ENCODE measurements around the gene ENGASE.

ENGASE gene

DNA sequence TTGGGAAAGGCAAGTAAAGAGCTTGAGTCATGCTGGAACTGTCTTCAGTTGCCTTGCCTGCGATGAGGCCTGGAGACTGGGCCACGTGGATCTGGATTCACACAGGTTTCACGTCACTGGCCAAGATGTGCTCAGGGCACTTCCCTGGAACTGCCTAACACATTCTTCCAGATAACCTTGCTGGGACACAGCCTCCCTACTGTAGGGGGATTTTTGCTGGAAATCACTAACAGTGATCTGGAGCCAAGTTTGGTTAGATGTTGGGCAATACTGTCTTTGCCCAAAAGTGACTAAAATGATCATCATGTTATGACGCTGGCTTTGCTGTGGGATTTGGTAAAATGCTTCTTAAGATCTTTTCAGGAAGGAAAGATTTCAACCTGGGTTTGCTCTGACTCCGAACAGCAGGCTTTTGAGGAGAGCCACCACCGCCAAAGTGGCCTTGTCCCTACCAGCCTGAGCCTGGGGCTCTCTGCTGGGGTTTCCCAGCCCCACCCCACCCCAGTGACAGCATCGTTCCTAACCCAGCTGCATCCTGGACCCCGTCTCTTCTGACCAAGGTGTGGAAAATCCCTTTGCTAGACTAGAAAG, 36.0 kb upstream of the ENGASE start:
- DNase-seq (ENCODE audit: low spot score): no peak

DNA sequence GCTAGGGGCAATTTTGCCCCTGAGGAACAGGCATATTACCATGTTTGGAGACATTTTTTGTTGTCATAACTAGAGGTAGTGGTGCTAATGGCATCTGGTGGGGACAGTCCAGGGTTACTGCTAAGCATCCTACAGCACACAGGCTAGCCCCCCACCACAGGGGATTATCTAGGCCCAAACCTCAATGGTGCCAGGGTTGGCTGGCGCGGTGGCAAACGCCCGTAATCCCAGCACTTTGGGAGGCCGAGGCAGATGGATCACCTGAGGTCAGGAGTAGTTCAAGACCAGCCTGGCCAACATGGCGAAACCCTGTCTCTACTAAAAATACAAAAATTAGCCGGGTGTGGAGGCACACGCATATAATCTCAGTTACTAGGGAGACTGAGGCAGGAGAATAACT, 35.5 kb upstream of the ENGASE start:
- DNase-seq (ENCODE audit: low spot score): no peak

DNA sequence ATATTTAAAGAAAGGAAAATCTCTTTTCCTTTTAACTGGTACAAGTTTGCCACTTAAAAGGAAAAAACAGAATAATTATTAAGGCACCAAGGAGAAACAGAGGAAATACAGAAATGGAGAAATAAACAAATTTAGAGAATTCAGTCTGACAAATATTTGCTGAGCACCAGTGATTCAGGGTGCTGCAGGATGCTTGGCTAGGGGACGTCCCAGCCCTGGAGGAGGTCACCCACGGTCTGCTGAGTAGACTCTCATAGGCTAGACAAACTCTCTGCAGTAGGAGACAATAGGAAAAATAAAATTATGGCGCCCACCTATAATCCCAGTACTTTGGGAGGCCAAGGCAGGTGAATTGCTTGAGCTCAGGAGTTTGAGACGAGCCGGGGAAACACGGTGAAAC, 34.7 kb upstream of the ENGASE start:
- no peak for DNase-seq (ENCODE audit: low spot score)

DNA sequence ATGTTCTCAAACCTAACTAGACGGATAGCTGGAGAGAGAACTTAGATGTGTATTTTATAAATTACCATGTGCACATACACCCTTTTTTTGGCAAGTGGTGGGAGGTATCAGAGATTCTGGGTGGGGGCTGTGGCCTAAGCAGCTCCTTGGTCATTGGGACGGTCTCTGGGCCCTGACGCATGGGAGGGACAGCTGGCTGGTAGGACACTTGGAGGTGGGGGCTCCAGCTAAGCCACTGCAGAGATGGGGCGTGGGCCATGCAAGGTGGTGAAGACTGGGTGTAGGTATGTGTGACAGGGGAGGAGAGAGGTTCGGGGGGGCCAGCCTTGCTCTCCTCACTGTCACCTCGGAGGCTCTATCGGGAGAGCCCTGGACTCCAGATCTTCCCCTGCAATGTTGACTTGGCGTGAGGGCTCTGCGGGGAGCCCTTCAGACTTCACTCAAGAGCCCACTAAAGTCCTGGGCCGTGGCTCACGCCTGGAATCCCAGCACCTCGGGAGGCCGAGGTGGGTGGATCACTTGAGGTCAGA, 33.5 kb upstream of the ENGASE start:
- no peak for DNase-seq (ENCODE audit: low spot score)

DNA sequence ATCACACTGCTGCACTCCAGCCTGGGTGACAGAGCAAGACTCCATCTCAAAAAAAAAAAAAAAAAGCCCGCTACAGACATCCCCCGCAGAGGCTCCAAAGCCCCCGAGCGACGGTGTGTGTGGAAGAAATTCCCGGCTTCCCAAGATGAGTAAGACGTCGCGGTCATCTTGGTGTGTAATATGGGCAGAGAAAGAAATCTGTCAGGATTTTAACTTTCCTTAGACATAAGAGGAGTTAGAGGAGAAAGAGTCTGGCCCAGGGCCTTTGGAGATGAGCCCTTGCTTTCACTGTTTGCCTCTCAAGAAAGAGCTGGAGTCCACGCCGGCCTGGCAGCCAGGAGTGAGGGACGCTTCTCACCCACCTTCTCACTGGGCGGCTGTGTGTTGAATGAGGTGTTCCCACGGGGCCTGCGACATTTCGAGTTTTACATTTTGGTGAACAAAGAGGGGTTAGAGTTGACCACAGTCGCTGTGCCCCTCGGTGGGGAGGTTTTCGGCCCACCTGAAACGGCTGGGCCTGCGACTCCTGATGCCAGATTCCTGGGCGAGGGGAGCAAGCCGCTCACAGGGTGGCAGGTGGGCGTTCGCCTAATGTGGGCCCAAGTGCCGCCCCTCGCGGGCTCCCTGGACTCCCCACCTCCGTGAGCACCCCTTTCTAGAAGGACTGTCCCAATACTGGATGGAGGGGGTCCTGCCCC, 32.8 kb upstream of the ENGASE start:
- DNase-seq (ENCODE audit: low spot score): no peak

DNA sequence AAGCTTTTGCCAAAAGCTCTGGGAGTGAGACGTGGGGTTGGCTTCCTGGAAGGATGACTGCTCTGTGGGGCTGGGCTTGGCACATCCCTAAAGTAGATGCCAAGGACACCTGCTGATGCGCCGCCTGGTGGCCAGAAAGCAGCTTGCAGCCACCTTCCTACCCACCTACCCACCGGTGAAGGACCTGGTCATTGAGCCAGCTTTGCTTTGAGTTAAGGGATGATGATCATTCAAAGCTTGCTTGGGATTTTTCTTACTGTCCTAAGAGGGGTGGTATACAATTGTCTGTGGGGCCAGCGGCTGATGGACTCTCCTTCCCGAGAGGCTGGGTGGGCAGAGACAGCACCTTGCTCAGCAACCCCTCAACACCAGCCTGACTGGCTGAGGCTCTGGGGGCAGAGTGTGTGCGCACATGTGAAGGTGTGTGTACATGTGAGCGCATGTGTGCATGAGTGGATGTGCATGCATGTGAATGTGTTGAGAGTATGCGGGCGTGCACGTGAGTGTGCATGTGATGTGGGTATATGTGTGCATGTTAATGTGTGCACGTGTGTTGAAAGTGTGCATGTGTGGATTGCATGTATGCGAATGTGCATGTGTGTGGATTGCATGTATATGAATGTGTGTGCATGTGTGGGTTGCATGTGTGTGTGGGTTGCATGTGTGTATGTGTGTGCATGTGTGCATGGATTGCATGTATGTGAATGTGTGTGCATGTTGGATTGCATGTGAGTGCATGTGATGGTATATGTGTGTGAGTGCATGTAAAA, 32.0 kb upstream of the ENGASE start:
- DNase-seq (ENCODE audit: low spot score): peak; percentile 77

DNA sequence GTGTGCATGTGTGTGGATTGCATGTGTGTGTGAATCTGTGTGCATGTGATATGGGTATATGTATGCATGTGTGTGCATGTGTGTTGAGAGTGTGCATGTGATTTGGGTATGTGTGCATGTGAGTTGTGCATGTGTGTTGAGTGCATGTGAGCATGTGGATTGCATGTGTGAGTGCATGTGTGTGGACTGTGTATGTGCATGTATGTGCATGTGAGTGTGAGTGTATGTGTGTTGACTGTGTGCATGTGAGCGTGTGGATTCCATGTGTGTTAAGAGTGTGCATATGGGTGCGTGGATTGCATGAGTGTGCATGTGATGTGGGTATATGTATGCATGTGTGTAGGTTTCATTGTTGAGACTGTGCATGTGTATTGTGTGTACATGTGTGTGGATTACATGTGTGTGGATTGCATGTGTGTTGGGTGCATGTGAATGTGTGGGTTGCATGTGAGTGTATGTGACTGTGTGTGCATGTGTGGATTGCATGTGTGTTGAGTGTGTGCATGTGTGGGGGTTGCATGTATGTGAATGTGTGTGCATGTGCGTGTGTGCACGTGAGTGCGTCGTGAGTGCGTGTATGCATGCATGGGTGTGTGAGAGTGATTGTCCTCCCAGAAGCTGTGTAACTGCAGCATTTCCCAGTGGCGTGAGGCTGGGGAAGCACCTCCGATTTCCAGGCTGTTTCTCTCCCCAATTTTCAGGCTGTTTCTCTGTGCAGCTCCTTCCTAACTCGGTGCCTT, 31.3 kb upstream of the ENGASE start:
- DNase-seq (ENCODE audit: low spot score): no peak

DNA sequence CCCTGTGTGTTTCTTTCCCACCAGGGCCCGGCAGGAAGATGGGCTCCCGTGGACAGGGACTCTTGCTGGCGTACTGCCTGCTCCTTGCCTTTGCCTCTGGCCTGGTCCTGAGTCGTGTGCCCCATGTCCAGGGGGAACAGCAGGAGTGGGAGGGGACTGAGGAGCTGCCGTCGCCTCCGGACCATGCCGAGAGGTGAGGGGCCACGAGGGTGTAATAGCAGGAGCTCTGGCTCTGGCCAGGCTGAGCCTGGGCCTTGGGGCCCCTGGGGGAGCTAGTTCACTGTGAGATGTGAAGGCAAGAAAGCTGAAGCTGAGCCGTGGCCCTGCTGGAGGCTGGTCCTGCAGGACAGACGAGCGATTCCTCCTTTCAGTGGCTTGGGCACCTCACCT, 30.7 kb upstream of the ENGASE start:
- DNase-seq (ENCODE audit: low spot score): no peak

DNA sequence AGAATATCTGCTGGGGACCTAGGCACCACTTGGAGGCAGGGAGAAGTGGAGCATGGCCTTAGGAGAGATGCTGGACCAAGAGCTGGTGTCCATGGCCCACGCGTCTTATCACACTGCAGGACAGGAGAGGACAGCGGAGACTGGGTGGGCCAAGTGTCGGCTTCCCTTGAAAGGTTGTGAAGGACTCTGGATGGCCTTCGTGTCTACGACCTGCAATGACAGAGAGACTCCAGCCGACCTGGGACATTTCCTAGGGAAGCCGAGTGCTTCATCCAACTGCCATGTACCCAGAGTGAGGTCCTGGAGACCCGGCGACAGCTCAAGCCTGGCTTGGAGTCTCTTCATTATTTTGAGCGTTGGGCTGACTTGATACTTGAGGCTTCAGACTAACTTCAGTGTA, 30.2 kb upstream of the ENGASE start:
- DNase-seq (ENCODE audit: low spot score): no peak

DNA sequence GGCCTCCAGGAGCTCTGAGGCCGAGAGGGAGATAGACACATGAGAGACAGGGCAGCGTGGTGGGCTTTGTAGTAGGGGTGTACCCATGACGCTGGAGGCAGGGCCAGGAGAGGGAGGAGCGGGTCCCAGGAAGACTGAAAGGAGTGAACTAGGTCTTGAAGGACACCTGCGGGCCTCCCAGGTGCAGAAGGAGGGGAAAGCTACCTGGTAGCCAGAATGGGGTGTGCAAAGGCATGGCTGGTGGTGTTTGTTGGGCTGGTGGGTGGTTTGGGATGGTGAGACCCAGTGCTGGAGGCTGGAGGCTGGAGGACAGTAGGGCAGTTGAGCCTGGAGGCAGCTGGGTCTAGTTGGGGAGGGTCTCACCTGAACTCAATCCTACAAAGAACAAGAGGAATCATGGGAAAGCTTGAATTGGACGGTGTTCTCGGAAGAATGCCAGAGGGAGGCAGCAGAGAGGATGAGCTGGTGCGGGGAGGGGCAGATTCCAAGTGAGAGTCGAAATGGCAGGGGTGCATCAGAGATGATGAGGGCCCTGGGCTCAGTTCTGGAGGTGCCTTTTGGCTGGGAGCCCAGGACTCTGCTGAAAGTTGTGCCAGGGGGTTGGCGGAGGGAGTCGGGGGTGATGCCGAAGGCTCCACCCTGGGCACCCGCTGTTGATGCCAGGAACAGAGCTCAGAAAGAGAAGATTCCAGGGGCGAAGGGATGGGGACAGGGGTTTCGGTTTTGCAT, 29.5 kb upstream of the ENGASE start:
- no peak for DNase-seq (ENCODE audit: low spot score)

DNA sequence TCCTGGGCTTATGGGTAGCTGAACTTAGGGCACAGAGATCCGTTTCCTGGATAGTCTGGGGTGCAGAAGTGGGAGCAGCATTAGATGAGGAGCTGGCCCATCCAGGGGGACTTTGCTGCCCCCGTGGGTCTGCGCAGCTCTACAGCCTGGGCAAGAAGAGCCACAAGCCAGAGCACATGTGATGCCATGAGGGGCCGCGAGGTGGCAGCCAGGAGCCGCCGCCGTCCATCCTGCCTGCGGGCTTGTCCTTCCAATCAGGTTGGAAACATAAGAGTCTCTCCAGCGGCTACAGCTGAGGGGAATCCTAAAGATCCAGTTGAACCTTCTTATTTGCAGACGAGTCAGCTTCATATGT, 28.8 kb upstream of the ENGASE start:
- DNase-seq (ENCODE audit: low spot score): peak; percentile 91

DNA sequence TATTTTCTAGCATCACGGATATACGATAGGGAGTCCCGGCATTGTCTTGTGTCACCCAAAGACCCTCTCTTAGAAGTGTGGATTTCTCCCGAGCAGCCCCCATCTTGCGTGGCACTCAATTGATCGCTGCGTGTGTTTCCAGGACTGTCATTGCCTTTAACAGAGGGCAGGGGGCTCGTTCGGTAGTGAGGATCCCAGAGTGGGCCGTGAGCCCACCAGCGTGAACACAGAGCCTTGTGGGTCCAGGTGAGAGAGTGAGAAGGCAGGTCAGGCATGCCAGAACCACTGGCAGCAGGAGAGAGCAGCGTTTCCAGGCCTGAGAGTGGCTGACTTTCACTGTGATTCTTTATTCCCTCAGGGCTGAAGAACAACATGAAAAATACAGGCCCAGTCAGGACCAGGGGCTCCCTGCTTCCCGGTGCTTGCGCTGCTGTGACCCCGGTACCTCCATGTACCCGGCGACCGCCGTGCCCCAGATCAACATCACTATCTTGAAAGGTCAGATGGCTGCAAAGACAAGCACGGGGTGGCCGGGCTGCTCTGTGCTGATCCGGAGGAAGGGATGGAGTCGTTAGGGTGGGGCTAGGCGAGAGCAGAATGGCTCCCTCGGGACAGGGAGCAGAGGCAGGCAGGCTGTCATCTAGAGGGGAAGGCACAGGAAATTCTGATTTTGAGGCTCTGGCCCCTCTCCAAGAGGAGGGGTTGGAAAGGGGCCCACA, 28.3 kb upstream of the ENGASE start:
- no peak for DNase-seq (ENCODE audit: low spot score)

DNA sequence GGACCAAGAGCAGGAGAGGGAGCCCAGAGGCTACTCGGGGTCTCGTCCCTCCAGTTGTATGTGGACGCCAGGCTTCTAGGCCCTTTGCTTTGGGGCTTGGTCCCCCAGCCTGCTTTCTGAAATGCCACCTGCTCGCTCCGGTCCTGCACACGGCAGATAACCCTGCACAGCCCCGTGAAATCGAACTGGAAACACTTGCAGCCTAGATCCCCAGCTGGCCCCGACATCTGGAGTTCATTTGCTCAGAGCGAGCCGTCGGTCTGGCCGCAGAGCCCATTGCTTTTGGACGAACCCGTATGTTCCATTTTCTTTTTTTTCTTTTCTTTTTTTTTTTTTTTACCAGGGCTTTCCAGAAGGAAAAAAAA, 27.7 kb upstream of the ENGASE start:
- DNase-seq (ENCODE audit: low spot score): no peak

DNA sequence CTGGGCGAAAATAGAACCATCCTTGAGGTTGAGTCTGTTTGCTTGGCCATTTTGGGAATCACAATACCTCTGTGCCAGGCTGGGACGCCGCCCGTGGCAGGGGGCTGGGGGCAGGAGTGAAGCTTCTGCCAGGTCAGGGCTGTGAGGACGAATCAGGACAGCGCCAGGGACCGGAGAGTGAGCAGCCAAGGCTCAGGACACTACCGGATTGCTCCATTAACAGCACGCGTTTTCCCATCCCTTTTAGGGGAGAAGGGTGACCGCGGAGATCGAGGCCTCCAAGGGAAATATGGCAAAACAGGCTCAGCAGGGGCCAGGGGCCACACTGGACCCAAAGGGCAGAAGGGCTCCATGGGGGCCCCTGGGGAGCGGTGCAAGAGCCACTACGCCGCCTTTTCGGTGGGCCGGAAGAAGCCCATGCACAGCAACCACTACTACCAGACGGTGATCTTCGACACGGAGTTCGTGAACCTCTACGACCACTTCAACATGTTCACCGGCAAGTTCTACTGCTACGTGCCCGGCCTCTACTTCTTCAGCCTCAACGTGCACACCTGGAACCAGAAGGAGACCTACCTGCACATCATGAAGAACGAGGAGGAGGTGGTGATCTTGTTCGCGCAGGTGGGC, 27.2 kb upstream of the ENGASE start:
- no peak for DNase-seq (ENCODE audit: low spot score)

DNA sequence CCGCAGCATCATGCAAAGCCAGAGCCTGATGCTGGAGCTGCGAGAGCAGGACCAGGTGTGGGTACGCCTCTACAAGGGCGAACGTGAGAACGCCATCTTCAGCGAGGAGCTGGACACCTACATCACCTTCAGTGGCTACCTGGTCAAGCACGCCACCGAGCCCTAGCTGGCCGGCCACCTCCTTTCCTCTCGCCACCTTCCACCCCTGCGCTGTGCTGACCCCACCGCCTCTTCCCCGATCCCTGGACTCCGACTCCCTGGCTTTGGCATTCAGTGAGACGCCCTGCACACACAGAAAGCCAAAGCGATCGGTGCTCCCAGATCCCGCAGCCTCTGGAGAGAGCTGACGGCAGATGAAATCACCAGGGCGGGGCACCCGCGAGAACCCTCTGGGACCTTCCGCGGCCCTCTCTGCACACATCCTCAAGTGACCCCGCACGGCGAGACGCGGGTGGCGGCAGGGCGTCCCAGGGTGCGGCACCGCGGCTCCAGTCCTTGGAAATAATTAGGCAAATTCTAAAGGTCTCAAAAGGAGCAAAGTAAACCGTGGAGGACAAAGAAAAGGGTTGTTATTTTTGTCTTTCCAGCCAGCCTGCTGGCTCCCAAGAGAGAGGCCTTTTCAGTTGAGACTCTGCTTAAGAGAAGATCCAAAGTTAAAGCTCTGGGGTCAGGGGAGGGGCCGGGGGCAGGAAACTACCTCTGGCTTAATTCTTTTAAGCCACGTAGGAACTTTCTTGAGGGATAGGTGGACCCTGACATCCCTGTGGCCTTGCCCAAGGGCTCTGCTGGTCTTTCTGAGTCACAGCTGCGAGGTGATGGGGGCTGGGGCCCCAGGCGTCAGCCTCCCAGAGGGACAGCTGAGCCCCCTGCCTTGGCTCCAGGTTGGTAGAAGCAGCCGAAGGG, 26.4 kb upstream of the ENGASE start:
- DNase-seq (ENCODE audit: low spot score): no peak

DNA sequence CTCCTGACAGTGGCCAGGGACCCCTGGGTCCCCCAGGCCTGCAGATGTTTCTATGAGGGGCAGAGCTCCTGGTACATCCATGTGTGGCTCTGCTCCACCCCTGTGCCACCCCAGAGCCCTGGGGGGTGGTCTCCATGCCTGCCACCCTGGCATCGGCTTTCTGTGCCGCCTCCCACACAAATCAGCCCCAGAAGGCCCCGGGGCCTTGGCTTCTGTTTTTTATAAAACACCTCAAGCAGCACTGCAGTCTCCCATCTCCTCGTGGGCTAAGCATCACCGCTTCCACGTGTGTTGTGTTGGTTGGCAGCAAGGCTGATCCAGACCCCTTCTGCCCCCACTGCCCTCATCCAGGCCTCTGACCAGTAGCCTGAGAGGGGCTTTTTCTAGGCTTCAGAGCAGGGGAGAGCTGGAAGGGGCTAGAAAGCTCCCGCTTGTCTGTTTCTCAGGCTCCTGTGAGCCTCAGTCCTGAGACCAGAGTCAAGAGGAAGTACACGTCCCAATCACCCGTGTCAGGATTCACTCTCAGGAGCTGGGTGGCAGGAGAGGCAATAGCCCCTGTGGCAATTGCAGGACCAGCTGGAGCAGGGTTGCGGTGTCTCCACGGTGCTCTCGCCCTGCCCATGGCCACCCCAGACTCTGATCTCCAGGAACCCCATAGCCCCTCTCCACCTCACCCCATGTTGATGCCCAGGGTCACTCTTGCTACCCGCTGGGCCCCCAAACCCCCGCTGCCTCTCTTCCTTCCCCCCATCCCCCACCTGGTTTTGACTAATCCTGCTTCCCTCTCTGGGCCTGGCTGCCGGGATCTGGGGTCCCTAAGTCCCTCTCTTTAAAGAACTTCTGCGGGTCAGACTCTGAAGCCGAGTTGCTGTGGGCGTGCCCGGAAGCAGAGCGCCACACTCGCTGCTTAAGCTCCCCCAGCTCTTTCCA, 25.5 kb upstream of the ENGASE start:
- DNase-seq (ENCODE audit: low spot score): no peak

DNA sequence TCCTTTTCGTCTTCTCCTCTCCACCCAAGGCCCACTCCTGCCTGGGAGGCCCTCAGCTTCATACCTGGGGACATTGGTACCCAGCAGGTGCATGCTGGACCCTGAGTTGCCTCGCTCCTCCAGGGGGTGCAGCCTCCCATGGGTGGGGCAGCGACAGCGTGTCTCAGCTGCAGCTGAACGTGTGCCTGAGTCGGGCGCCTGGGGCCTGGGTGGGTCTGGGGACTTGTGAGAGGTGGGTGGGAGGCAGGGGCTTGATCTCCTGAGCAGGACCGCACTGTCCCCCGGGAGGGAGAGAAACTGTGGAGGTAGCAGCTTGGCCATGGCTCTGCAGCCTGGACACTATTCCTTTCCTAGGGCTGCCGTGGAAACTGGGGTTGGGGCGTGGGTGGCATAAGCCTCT, 24.8 kb upstream of the ENGASE start:
- DNase-seq (ENCODE audit: low spot score): no peak

DNA sequence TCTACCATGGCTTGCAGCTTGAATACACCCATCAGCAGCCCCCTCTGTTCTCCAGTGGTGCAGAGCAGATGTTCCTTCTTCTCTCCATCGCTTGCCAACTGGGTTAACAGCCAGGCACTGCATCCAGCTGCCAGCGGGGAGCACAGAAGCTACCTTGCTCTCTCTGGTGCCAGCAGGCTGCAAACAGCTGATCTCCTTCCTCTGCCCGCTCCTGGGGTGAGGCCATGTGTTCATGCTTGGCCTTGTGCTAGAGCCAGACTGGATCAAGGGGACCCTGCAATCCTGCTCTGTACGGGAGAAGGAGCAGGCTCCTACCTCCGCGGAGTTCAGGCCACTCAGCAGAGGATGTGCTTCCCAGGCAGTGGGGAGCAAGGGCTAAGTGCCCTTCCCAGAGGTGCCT, 24.1 kb upstream of the ENGASE start:
- no peak for DNase-seq (ENCODE audit: low spot score)

DNA sequence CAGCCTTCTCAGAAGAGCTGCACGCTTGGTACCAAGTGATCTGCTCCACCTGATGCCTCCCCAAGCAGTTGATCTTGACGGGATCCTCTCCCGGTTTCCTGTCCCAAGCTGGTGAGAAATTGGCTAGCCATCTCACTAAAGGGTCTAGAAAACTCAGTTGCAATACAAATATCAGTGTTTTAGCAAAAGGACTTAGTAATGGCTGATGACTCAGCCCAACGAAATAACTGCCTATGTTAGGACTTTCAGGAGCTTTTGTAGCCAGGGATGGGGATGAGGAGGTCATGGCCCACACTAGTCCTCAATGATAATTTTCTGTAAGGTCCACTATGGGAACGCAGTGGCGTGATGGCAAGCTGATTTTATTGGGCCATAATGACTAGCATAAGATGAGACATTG, 23.3 kb upstream of the ENGASE start:
- DNase-seq (ENCODE audit: low spot score): no peak
